KOPT-K1 (cell line): ENCODE measurements around the gene ZMYM2.
"Not testable (repeated sequence)": the region's sequence is repeated elsewhere in the genome, so short reads cannot be mapped to it uniquely, and the experiment has no call there.

ENCODE experiments used
- H3K27ac ChIP-seq: fragments of 200-600 bp; sonication (generic); 2 replicates; pipeline ENCODE4 v1.5.1; 2016; ENCODE audit warnings: antibody characterized with exemption, mild to moderate bottlenecking, low read depth, low read length; ENCODE audit not compliant: poor library complexity, severe bottlenecking
- H3K36me3 ChIP-seq: fragments of 200-600 bp; sonication (generic); 2 replicates; pipeline ENCODE4 v1.5.1; 2017; ENCODE audit warnings: antibody characterized with exemption, mild to moderate bottlenecking, low read length, moderate library complexity; ENCODE audit not compliant: insufficient read depth
- H3K9me3 ChIP-seq: fragments of 200-600 bp; sonication (generic); 2 replicates; pipeline ENCODE4 v1.5.1; 2017; ENCODE audit warnings: antibody characterized with exemption, low read length, mild to moderate bottlenecking; ENCODE audit not compliant: insufficient read depth, poor library complexity, severe bottlenecking

The ZMYM2 gene

GRCh38 chr13:20006206-20006605 lies 47.7 kb downstream of the ZMYM2 start:
- Histone ChIP-seq H3K9me3 (no peaks in the 10 kb centered on the region), H3K27ac (no peak overlapping the region), H3K36me3 (peaks cover 92% of the 10 kb centered on the region)

- peaks cover 98% of the 10 kb centered on the region for H3K36me3 ChIP-seq
- no peak overlapping the region for H3K27ac ChIP-seq
- peaks cover 24% of the 10 kb centered on the region for H3K9me3 ChIP-seq
These were observed 57.2 kb downstream of the ZMYM2 start for GRCh38 chr13:20015763-20016162.

GRCh38 chr13:20016649-20017364 lies 58.3 kb downstream of the ZMYM2 start:
- peaks cover 24% of the 10 kb centered on the region for H3K9me3 ChIP-seq
- no peak overlapping the region for H3K27ac ChIP-seq
- peaks cover 98% of the 10 kb centered on the region for H3K36me3 ChIP-seq

- no peak overlapping the region for H3K27ac ChIP-seq
- H3K36me3 ChIP-seq: peaks cover 98% of the 10 kb centered on the region
- H3K9me3 ChIP-seq: peaks cover 24% of the 10 kb centered on the region
These were observed 58.8 kb downstream of the ZMYM2 start for GRCh38 chr13:20017365-20017711.

- H3K36me3 ChIP-seq: peaks cover 96% of the 10 kb centered on the region
- no peak overlapping the region for H3K27ac ChIP-seq
- H3K9me3 ChIP-seq: peaks cover 24% of the 10 kb centered on the region
These were observed 60.5 kb downstream of the ZMYM2 start for GRCh38 chr13:20019043-20019442.

DNA sequence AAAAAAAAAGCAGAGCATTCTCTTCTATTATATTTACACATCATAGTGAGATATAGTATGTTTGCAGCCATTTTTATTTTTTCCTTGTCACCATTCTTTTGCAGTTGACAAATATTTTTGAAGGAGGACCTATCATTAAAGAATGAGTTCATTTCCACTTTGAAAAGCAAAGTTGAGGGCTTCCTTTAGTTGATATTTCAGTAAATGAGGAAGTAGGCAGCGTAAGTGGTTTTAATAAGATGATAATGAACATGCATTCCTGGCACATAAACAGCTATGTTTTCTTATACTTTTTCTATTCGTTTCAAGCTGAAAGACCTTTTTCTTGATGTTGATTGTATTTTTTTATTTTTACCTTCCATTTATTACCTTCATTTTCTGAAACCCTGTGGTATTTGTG lies 66.2 kb downstream of the ZMYM2 start:
- Histone ChIP-seq H3K9me3 (no peaks in the 10 kb centered on the region), H3K36me3 (peaks cover 96% of the 10 kb centered on the region), H3K27ac (no peak overlapping the region)

DNA sequence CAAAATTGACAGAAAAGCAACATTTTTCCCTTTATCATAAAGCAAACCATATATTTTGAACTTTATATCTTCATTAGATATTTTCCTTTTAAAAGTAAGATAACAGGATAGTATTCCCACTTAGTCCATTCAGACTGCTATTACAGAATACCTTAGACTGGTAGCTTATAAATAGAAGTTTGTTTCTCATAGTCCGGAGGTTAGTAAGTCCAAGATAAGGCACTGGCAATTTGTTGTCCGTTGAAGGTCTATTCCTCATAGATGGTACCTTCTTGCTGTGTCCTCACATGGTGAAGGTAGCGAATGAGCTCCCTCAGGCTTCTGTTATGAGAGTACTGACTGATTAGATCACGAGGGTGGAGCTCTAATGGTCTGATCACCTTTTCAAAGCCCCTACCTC lies 70.4 kb downstream of the ZMYM2 start:
- Histone ChIP-seq H3K9me3 (no peaks in the 10 kb centered on the region), H3K27ac (no peak overlapping the region), H3K36me3 (peaks cover 96% of the 10 kb centered on the region)

GRCh38 chr13:20033486-20033885 lies 75.0 kb downstream of the ZMYM2 start:
- peaks cover 98% of the 10 kb centered on the region for H3K36me3 ChIP-seq

GRCh38 chr13:20035130-20035529 lies 76.6 kb downstream of the ZMYM2 start:
- H3K27ac ChIP-seq: no peak overlapping the region
- peaks cover 96% of the 10 kb centered on the region for H3K36me3 ChIP-seq

More at GRCh38 chr13:20033486-20033885, 75.0 kb downstream of the ZMYM2 start:
- Histone ChIP-seq H3K9me3 (no peaks in the 10 kb centered on the region), H3K27ac (no peak overlapping the region)

DNA sequence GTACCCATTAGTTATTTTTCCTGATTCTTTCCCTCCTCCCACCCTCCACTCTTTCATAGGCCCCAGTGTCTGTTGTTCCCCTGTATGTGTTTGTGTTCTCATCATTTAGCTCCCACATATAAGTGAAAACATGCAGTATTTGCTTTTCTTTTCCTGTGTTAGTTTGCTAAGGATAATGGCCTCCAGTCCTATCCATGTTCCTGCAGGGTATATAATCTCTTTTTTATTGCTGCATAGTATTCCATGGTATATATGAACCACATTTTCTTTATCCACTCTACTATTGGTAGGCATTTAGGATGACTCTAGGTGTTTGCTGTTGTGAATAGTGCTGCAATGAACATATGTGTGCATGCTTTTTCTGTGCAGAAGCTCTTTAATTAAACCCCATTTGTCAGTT lies 79.4 kb downstream of the ZMYM2 start:
- no peak overlapping the region for H3K27ac ChIP-seq
- H3K9me3 ChIP-seq: no peaks in the 10 kb centered on the region
- peaks cover 98% of the 10 kb centered on the region for H3K36me3 ChIP-seq

More at GRCh38 chr13:20035130-20035529, 76.6 kb downstream of the ZMYM2 start:
- no peaks in the 10 kb centered on the region for H3K9me3 ChIP-seq

DNA sequence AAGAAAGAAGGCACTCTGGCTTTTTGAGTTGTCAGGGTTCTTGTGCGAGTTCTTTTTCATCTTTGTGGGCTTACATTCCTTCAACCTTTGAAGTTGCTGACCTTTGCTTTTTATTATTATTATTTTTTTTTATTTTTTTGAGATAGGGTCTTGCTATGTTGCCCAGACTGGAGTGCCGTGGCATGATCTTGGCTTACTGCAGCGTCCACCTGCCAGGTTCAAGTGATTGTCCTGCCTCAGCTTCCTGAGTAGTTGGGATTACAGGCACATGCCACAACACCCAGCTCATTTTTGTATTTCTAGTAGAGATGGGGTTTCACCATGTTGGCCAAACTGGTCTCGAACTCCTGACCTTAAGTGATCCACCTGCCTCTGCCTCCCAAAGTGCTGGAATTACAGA lies 84.1 kb downstream of the ZMYM2 start:
- not testable (repeated sequence) for H3K9me3 ChIP-seq, H3K27ac ChIP-seq
- H3K36me3 ChIP-seq: peaks cover 90% of the 10 kb centered on the region

- Histone ChIP-seq H3K9me3 (no peaks in the 10 kb centered on the region), H3K27ac (no peak overlapping the region), H3K36me3 (peaks cover 87% of the 10 kb centered on the region)
These were observed 84.8 kb downstream of the ZMYM2 start for GRCh38 chr13:20043207-20043925.

DNA sequence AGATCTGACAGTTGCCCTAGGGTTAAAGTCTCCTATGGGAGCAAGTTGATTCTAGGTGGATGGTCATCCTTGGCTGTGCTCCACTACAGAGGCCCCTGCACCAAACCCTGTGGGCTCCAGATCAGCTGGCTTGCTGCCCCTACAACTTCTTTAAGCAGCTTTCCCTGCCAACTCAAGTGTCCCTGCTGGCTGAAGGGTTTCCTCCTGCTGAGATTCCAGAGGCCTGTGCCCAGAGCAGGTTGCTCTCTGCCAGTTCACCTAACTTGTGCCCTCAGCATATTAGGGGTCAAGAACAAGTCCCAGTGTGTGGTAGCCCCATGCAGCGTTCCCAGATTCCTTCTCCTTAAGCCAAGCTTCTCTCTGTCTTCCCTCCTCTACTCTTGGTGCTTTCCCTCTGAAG lies 85.6 kb downstream of the ZMYM2 start:
- no peaks in the 10 kb centered on the region for H3K9me3 ChIP-seq
- peaks cover 87% of the 10 kb centered on the region for H3K36me3 ChIP-seq
- H3K27ac ChIP-seq: no peak overlapping the region

- Histone ChIP-seq H3K36me3 (peaks cover 87% of the 10 kb centered on the region), H3K27ac (no peak overlapping the region), H3K9me3 (no peaks in the 10 kb centered on the region)
These were observed 87.5 kb downstream of the ZMYM2 start for GRCh38 chr13:20045950-20046548.

DNA sequence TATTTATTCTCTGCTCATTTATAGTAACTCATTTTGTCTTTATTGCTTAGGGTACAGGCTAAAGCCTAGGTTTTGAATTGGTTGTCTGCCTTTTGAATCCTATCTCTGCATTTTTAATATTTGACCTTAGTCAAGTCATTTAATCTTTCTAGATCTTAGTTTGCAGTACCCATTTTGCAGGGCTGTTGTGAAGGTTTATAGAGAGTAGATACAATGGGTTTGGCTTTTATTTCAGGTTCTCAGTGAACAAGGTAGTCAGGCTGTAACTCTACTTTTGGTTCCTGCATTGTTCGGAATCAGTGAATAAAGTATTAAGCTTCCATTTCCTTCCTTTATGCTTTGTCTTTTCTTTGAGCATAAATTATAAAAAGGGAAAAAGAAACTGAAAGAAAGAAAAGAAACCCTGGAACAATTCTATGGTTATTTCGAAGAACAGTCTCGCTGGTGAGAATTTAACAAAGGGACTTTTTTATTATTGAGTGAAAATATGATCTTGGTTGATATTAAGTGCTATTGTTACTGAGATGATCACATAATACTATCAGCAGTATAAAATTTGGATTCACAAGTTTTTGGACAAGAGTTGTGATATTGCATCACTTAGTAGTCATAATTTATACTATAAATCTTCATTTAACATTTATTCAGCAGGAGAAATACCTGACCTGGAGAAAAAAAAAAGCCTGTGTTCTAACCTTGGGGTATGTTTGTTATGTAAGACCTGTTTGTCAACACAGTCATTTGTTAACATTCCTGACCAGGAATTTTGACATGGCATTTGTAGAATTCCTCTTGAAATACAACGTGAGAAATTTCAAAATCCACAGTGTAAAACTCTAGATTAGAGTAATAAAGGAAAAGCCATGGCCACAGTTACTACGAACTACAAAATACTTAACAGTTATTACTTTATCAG lies 91.3 kb downstream of the ZMYM2 start:
- H3K36me3 ChIP-seq: peaks cover 85% of the 10 kb centered on the region
- no peak overlapping the region for H3K27ac ChIP-seq
- H3K9me3 ChIP-seq: no peaks in the 10 kb centered on the region
